ENCODE results near the gene ACAP3. TPM values are rescaled to one million over a fixed set of nuclear protein-coding genes. Genes with fewer than 3 reads are reported as not detected.

ACAP3 gene
- total and polyA plus RNA-seq, 2 experiments from 2014 or later: 8.1 to 31.9 TPM

- TF ChIP-seq EZH2phosphoT487 (IDR thresholded peaks at IDR 0.05; ENCODE audit: unreplicated experiment): no peak
- no peak for TF ChIP-seq ZNF114 (CRISPR knock-in tag; IDR thresholded peaks at IDR 0.05)
- no peak for TF ChIP-seq NANOG (IDR thresholded peaks at IDR 0.05; ENCODE audit: borderline replicate concordance)
- no peak for TF ChIP-seq EZH2 (IDR thresholded peaks at IDR 0.05; ENCODE audit: low read depth, unreplicated experiment)
- no peak for TF ChIP-seq REST (IDR thresholded peaks at IDR 0.05; ENCODE audit: unreplicated experiment)
- TF ChIP-seq ETS1 (IDR thresholded peaks at IDR 0.05): no peak
Measured at GRCh38 chr1:1342061-1342562, 34.4 kb upstream of the ACAP3 start (continued).

GRCh38 chr1:1341549-1342021 lies 33.9 kb upstream of the ACAP3 start:
- H3K4me3 Mint-ChIP-seq: no peak overlapping the region
- no peak overlapping the region for H3K4me3 ChIP-seq
- TF ChIP-seq NANOG (IDR thresholded peaks at IDR 0.05; ENCODE audit: borderline replicate concordance) (no peak), JUNB (IDR thresholded peaks at IDR 0.05; ENCODE audit: unreplicated experiment) (no peak), ZNF331 (CRISPR knock-in tag; IDR thresholded peaks at IDR 0.05; ENCODE audit: low read depth) (no peak), POLR2AphosphoS5 (IDR thresholded peaks at IDR 0.05; ENCODE audit: low read depth) (no peak), ZNF114 (CRISPR knock-in tag; IDR thresholded peaks at IDR 0.05) (no peak), ZNF462 (CRISPR knock-in tag; IDR thresholded peaks at IDR 0.05) (no peak), CTCF (conservative IDR thresholded peaks at IDR 0.05; ENCODE audit: low read depth in 2 of 2) (no peak), EZH2phosphoT487 (IDR thresholded peaks at IDR 0.05; ENCODE audit: unreplicated experiment) (no peak), EZH2 (IDR thresholded peaks at IDR 0.05; ENCODE audit: low read depth, unreplicated experiment) (no peak), STAT1 (IDR thresholded peaks at IDR 0.05; ENCODE audit: unreplicated experiment) (no peak)

More at GRCh38 chr1:1341549-1342021, 33.9 kb upstream of the ACAP3 start:
- ATAC-seq (no peak), DNase-seq (ENCODE audit: low spot score) (no peak)
- 0 out of 2 replicates have a peak, but pooled peaks cover 3% of the 10 kb centered on the region for H4K20me1 ChIP-seq (replicated peaks; ENCODE audit: insufficient read depth)
- no peak overlapping the region for H3K27ac ChIP-seq (ENCODE audit: low read depth)
- H3K79me2 ChIP-seq (replicated peaks; ENCODE audit: insufficient read depth): peaks cover 5% of the 10 kb centered on the region
- no peaks in the 10 kb centered on the region for H3K4me1 ChIP-seq (ENCODE audit: insufficient read depth)
- Mint-ChIP-seq H3K36me3 (ENCODE audit: low read depth) (peaks cover 18% of the 10 kb centered on the region), H3K9me3 (no peaks in the 10 kb centered on the region; the same call in 2 of the 3 replicates), H3K27ac (no peak overlapping the region), H3K27me3 (ENCODE audit: insufficient read depth, low read depth, poor library complexity) (peaks cover 6% of the 10 kb centered on the region), H3K4me1 (no peaks in the 10 kb centered on the region; the same call in 2 of the 3 replicates)
- no peaks in the 10 kb centered on the region for H3K36me3 ChIP-seq (ENCODE audit: insufficient read depth)
- H3K27me3 ChIP-seq (ENCODE audit: insufficient read depth): no peaks in the 10 kb centered on the region
- peaks cover 9% of the 10 kb centered on the region for H3F3A ChIP-seq (replicated peaks; ENCODE audit: low read depth)
- H3K4me2 ChIP-seq: no peak overlapping the region
- H3K9me2 ChIP-seq (ENCODE audit: insufficient read depth): no peaks in the 10 kb centered on the region
- no peak overlapping the region for H2AFZ ChIP-seq

Measured in GM23338 (cell line).